Epithelial cell of umbilical artery (primary cell): ENCODE data around the gene PIM3. TPM values are rescaled to one million over a fixed set of nuclear protein-coding genes. Genes with fewer than 3 reads are reported as not detected.

Experiments
- total RNA-seq: library from RNA; depleted of rRNA; stranded (reverse); fragments of >200 nt; gene quantifications from 2 replicates; pipeline ENCODE4 v1.2.3, GENCODE V29; 2014

PIM3 gene
- total RNA-seq: 129 and 130 TPM in 2 replicates

DNA sequence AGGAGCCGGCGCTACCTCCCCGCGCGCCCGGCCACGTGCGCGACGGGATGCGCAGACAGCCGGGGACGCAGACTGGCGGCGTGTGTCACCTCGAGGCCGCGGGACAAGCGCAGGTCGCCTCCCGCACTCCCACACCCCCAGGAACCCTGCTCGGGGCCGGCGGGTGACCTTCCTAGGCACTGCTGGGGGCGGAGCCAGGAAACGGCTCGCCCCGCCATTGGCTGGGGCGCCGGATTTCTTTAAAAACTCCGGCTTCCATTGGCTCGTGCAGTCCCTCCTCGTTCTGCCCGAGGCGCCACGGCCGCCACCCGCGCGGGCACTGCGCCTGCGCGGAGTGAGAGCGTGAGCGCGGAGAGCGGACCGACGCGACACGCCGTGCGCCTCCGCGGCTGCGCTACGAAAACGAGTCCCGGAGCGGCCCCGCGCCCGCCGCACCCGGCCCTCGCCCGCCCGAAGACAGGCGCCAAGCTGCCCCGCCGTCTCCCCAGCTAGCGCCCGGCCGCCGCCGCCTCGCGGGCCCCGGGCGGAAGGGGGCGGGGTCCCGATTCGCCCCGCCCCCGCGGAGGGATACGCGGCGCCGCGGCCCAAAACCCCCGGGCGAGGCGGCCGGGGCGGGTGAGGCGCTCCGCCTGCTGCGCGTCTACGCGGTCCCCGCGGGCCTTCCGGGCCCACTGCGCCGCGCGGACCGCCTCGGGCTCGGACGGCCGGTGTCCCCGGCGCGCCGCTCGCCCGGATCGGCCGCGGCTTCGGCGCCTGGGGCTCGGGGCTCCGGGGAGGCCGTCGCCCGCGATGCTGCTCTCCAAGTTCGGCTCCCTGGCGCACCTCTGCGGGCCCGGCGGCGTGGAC is at the start of gene PIM3:
Gene PIM3, plus strand, starts transcription at position 614 of the 846 bp plus-strand sequence. Its CDS starts 176 bp downstream, at position 790.

GRCh38 chr22:49917974-49918910 is 42.3 kb upstream of the PIM3 start, which contains the start of the genes ALG12 and CRELD2:
Gene ALG12 (minus strand): TSS chr22:49918438. CDS start chr22:49913765, 4,673 bp downstream.
Gene CRELD2 (plus strand): TSS chr22:49918634. CDS start chr22:49918770, 136 bp downstream.

GRCh38 chr22:50012211-50013181 is 51.9 kb downstream of the PIM3 start, which contains the start of gene IL17REL:
Gene IL17REL (minus strand): TSS chr22:50012765. CDS start chr22:50012646, 119 bp downstream.

Other genes starting within 250 kb of the PIM3 start
- gene BRD1, start 132.9 kb upstream of the PIM3 start, total RNA-seq: 21.4 and 27.5 TPM in 2 replicates
- gene ZBED4, start 106.9 kb upstream of the PIM3 start, total RNA-seq: 12.0 and 13.6 TPM in 2 replicates
- gene ALG12, start 42.3 kb upstream of the PIM3 start, total RNA-seq: 17.9 and 18.7 TPM in 2 replicates
- gene CRELD2, start 42.1 kb upstream of the PIM3 start, total RNA-seq: 77.2 and 81.5 TPM in 2 replicates
- gene IL17REL, start 52.0 kb downstream of the PIM3 start, total RNA-seq: 0.15 TPM in 1 of 2 replicates, not detected in the other
- not detected in 2 replicates for gene TTLL8, start 97.5 kb downstream of the PIM3 start, total RNA-seq
- gene MLC1, start 124.7 kb downstream of the PIM3 start, total RNA-seq: not detected in 2 replicates
- 14.9 and 15.2 TPM in 2 replicates for gene MOV10L1, start 129.2 kb downstream of the PIM3 start, total RNA-seq
- gene PANX2, start 210.0 kb downstream of the PIM3 start, total RNA-seq: 0.15 and 0.65 TPM in 2 replicates
- gene TRABD, start 225.1 kb downstream of the PIM3 start, total RNA-seq: 26.9 and 36.7 TPM in 2 replicates
- 22.1 and 29.2 TPM in 2 replicates for gene SELENOO, start 240.2 kb downstream of the PIM3 start, total RNA-seq